ENCODE results near the gene EPHB6.
A peak's percentile ranks its signal among the peaks of the same experiment; 100 is the strongest.

EPHB6 gene

GRCh38 chr7:142835487-142835886 lies 19.4 kb upstream of the EPHB6 start:
- DNase-seq (ENCODE audit: low spot score), result no peak

GRCh38 chr7:142836426-142836825 lies 18.4 kb upstream of the EPHB6 start:
- no peak for DNase-seq (ENCODE audit: low spot score)

GRCh38 chr7:142838461-142839213 lies 16.2 kb upstream of the EPHB6 start:
- no peak for DNase-seq (ENCODE audit: low spot score)

- DNase-seq (ENCODE audit: low spot score), result no peak
Observed at GRCh38 chr7:142842251-142842766, 12.6 kb upstream of the EPHB6 start.

GRCh38 chr7:142847353-142847752 lies 7.5 kb upstream of the EPHB6 start:
- no peak for DNase-seq (ENCODE audit: low spot score)

GRCh38 chr7:142851269-142851668 lies 3.6 kb upstream of the EPHB6 start:
- no peak for DNase-seq (ENCODE audit: low spot score)

GRCh38 chr7:142851919-142852318 lies 3.0 kb upstream of the EPHB6 start:
- no peak for DNase-seq (ENCODE audit: low spot score)

GRCh38 chr7:142853739-142854371 lies 1.0 kb upstream of the EPHB6 start:
- DNase-seq (ENCODE audit: low spot score), result peak; percentile 82

- DNase-seq (ENCODE audit: low spot score), result no peak
Observed at GRCh38 chr7:142855114-142855743, 353 bp downstream of the EPHB6 start.

GRCh38 chr7:142855756-142856564 lies 1.1 kb downstream of the EPHB6 start:
- no peak for DNase-seq (ENCODE audit: low spot score)

- DNase-seq (ENCODE audit: low spot score), result no peak
Observed at GRCh38 chr7:142856565-142857245, 1.8 kb downstream of the EPHB6 start.

- no peak for DNase-seq (ENCODE audit: low spot score)
Observed at GRCh38 chr7:142857625-142858024, 2.7 kb downstream of the EPHB6 start.

GRCh38 chr7:142859411-142859810 lies 4.5 kb downstream of the EPHB6 start:
- no peak for DNase-seq (ENCODE audit: low spot score)

- DNase-seq (ENCODE audit: low spot score), result no peak
Observed at GRCh38 chr7:142859829-142860228, 5.0 kb downstream of the EPHB6 start.

GRCh38 chr7:142860968-142861367 lies 6.1 kb downstream of the EPHB6 start:
- DNase-seq (ENCODE audit: low spot score), result no peak

GRCh38 chr7:142862351-142862750 lies 7.5 kb downstream of the EPHB6 start:
- no peak for DNase-seq (ENCODE audit: low spot score)

GRCh38 chr7:142862786-142863400 lies 8.0 kb downstream of the EPHB6 start:
- no peak for DNase-seq (ENCODE audit: low spot score)

- DNase-seq (ENCODE audit: low spot score), result no peak
Observed at GRCh38 chr7:142863891-142864685, 9.2 kb downstream of the EPHB6 start.

GRCh38 chr7:142864980-142865747 lies 10.3 kb downstream of the EPHB6 start:
- DNase-seq (ENCODE audit: low spot score), result no peak

GRCh38 chr7:142865766-142866165 lies 10.9 kb downstream of the EPHB6 start:
- DNase-seq (ENCODE audit: low spot score), result no peak
